SK-N-SH (cell line): ENCODE results near the gene ZC4H2. TPM values are rescaled to one million over a fixed set of nuclear protein-coding genes. Genes with fewer than 3 reads are reported as not detected.
A peak's percentile ranks its signal among the peaks of the same experiment; 100 is the strongest.

Experiments
- CTCF ChIA-PET: fragments of 300-600, 350-600 bp; formaldehyde crosslinking; extraction: SDS; loops from one replicate; lab custom pipeline; 2021; lab: Yijun Ruan, JAX
- POLR2A ChIA-PET: fragments of 350-600 bp; sonication (Branson Sonifier 250); formaldehyde crosslinking; extraction: SDS; loops from one replicate; lab custom pipeline; 2020; ENCODE audit warnings: antibody characterized with exemption, inconsistent platforms; lab: Yijun Ruan, JAX
- DNase-seq: peaks from one replicate; pipeline ENCODE4 v3.0.0; 2012
- H2AFZ ChIP-seq: fragments of 200-600 bp; sonication (generic); 2 replicates; pipeline ENCODE4 v1.8.1; 2016; ENCODE audit warnings: antibody characterized with exemption, mild to moderate bottlenecking, low read depth
- H3F3A ChIP-seq: fragments of 200-600 bp; sonication (generic); replicated peaks from 2 replicates; pipeline ENCODE3; 2016; ENCODE audit warnings: antibody characterized with exemption, mild to moderate bottlenecking; ENCODE audit not compliant: insufficient read depth
- H3K27ac ChIP-seq, 2 experiments: fragments of 200-500 bp in 1 of 2; fragments of 200-600 bp in 1 of 2; sonication (Bioruptor generic) in 1 of 2; sonication (generic), shearing (Covaris generic) in 1 of 2; 2 replicates each; pipeline versions ENCODE4 v1.5.1 to v1.6.1; 2014 to 2016; ENCODE audit warnings: low read depth in 2 of 2, inconsistent platforms in 1 of 2, low read length in 1 of 2, mild to moderate bottlenecking in 1 of 2, mixed read lengths in 1 of 2
- H3K27me3 ChIP-seq: fragments of 200-600 bp; sonication (generic), shearing (Covaris generic); 2 replicates; pipeline ENCODE4 v1.6.1; 2016; ENCODE audit warnings: mixed run types; ENCODE audit not compliant: insufficient read depth
- H3K36me3 ChIP-seq, 2 experiments: fragments of 200-500 bp in 1 of 2; fragments of 200-600 bp in 1 of 2; sonication (Bioruptor generic) in 1 of 2; sonication (generic) in 1 of 2; replicated peaks in 1 of 2; 2 replicates each; pipeline versions ENCODE3 to v1.5.1; 2014 to 2016; ENCODE audit warnings: low read length in 1 of 2, mild to moderate bottlenecking in 1 of 2; ENCODE audit not compliant: insufficient read depth in 2 of 2, control insufficient read depth in 1 of 2
- H3K4me1 ChIP-seq, 2 experiments: fragments of 200-500 bp in 1 of 2; fragments of 200-600 bp in 1 of 2; sonication (Bioruptor generic) in 1 of 2; sonication (generic), shearing (Covaris generic) in 1 of 2; 2 replicates each; pipeline versions ENCODE4 v1.5.1 to v1.6.1; 2014 to 2016; ENCODE audit warnings: low read depth in 1 of 2, low read length in 1 of 2, mixed run types in 1 of 2; ENCODE audit not compliant: insufficient read depth in 2 of 2, control insufficient read depth in 1 of 2
- H3K4me2 ChIP-seq: fragments of 200-600 bp; sonication (generic), shearing (Covaris generic); 2 replicates; pipeline ENCODE4 v1.6.1; 2017; ENCODE audit warnings: mixed run types
- H3K4me3 ChIP-seq, 2 experiments: fragments of 200-500 bp in 1 of 2; fragments of 200-600 bp in 1 of 2; sonication (Bioruptor generic) in 1 of 2; sonication (generic), shearing (Covaris generic) in 1 of 2; 2 replicates each; pipeline versions ENCODE4 v1.5.1 to v1.8.1; 2014 to 2016; ENCODE audit warnings: low read depth in 2 of 2, inconsistent platforms in 1 of 2, low read length in 1 of 2, mild to moderate bottlenecking in 1 of 2, mixed read lengths in 1 of 2, moderate library complexity in 1 of 2
- H3K79me2 ChIP-seq: fragments of 200-600 bp; sonication (generic); 2 replicates; pipeline ENCODE4 v1.8.1; 2017; ENCODE audit warnings: mild to moderate bottlenecking; ENCODE audit not compliant: insufficient read depth
- H3K9ac ChIP-seq: fragments of 200-600 bp; sonication (generic); 2 replicates; pipeline ENCODE4 v1.6.1; 2017; ENCODE audit warnings: mixed run types
- H3K9me2 ChIP-seq: fragments of 200-600 bp; sonication (generic); 2 replicates; pipeline ENCODE4 v1.6.1; 2017; ENCODE audit warnings: mixed run types
- H3K9me3 ChIP-seq: fragments of 200-600 bp; sonication (generic); 2 replicates; pipeline ENCODE4 v1.6.1; 2017; ENCODE audit warnings: mixed run types, mild to moderate bottlenecking, moderate library complexity
- H4K20me1 ChIP-seq: fragments of 200-600 bp; sonication (generic); 2 replicates; pipeline ENCODE4 v1.6.1; 2017; ENCODE audit warnings: mild to moderate bottlenecking, mixed run types; ENCODE audit not compliant: insufficient read depth
- ELF1 ChIP-seq: IDR thresholded peaks from 2 replicates; pipeline ENCODE4 v1.4.0; 2012
- EP300 ChIP-seq, 2 experiments: IDR thresholded peaks; 2 replicates each; pipeline versions ENCODE4 v1.4.0 to v1.6.1; 2012; ENCODE audit warnings: borderline replicate concordance in 1 of 2, low read depth in 1 of 2, low read length in 1 of 2
- EZH2phosphoT487 ChIP-seq: fragments of 200-600 bp; sonication (generic); IDR thresholded peaks from 2 replicates; pipeline ENCODE4 v1.6.1; 2017; ENCODE audit warnings: low read depth, mixed run types, mild to moderate bottlenecking, antibody characterized with exemption, moderate library complexity, borderline replicate concordance
- FOSL2 ChIP-seq: IDR thresholded peaks from 2 replicates; pipeline ENCODE4 v1.4.0; 2012; ENCODE audit warnings: low read depth, mild to moderate bottlenecking, moderate library complexity, borderline replicate concordance
- FOXM1 ChIP-seq: IDR thresholded peaks from 2 replicates; pipeline ENCODE4 v1.4.0; 2012; ENCODE audit warnings: low read depth, mild to moderate bottlenecking
- GATA2 ChIP-seq: sonication (generic); formaldehyde crosslinking; IDR thresholded peaks from 2 replicates; pipeline ENCODE4 v1.5.0; 2020; ENCODE audit warnings: mild to moderate bottlenecking, missing genetic modification reagents
- MEF2A ChIP-seq: IDR thresholded peaks from 2 replicates; pipeline ENCODE4 v1.4.0; 2012; ENCODE audit warnings: low read depth, borderline replicate concordance
- MXI1 ChIP-seq: IDR thresholded peaks from 2 replicates; pipeline ENCODE4 v1.6.1; 2012; ENCODE audit warnings: mild to moderate bottlenecking, low read depth, low read length, improper control_type of control experiment
- NFIC ChIP-seq: IDR thresholded peaks from 2 replicates; pipeline ENCODE4 v1.4.0; 2012; ENCODE audit warnings: borderline replicate concordance
- RAD21 ChIP-seq: IDR thresholded peaks from 2 replicates; pipeline ENCODE4 v1.6.1; 2012; ENCODE audit warnings: mild to moderate bottlenecking, low read length
- RCOR1 ChIP-seq: fragments of 150-350 bp; IDR thresholded peaks from 2 replicates; pipeline ENCODE4 v1.6.1; 2017; ENCODE audit warnings: antibody characterized with exemption, low read length
- REST ChIP-seq: IDR thresholded peaks from 2 replicates; pipeline ENCODE4 v1.6.1; 2012; ENCODE audit warnings: mild to moderate bottlenecking, low read depth, low read length, moderate library complexity
- TCF12 ChIP-seq: IDR thresholded peaks from 2 replicates; pipeline ENCODE4 v1.4.0; 2012
- USF2 ChIP-seq: fragments of 150-350 bp; IDR thresholded peaks from 2 replicates; pipeline ENCODE4 v1.6.1; 2017; ENCODE audit warnings: antibody characterized with exemption, low read length, low read depth, borderline replicate concordance
- ZBTB33 ChIP-seq: IDR thresholded peaks from 2 replicates; pipeline ENCODE4 v1.4.0; 2012; ENCODE audit warnings: low read depth, borderline replicate concordance
- WGBS: methylation state at CpG from one replicate; pipeline ENCODE4 v1.1.6; 2017; ENCODE audit warnings: low lambda C conversion rate; 5-methylcytosine and 5-hydroxymethylcytosine counted together
- polyA plus RNA-seq, 3 experiments: library from polyadenylated mRNA; depleted of rRNA; stranded (reverse); fragments of >200 nt; gene quantifications; 2 replicates each; pipeline ENCODE4 v1.2.3, GENCODE V29; 2012

The ZC4H2 gene
- polyA plus RNA-seq, 1 of the 3 experiments (the other 2 are of a cell fraction), result 17.2 TPM

GRCh38 chrX:64977830-64978229 lies 1.6 kb upstream of the ZC4H2 start:
- ChIA-PET POLR2A (no interaction called here), CTCF (no interaction called here)
- 11% methylated on average over 3 of the region's 3 CpGs for WGBS
- Histone ChIP-seq H3K4me1 (peaks cover 0 to 3% of the 10 kb centered on the region in 2 experiments; a peak in 1 of 4 replicates), H3K9me2 (no peaks in the 10 kb centered on the region), H3K4me2 (no peak overlapping the region), H3K79me2 (peaks cover 8% of the 10 kb centered on the region; the same call in 1 of the 2 replicates), H3K27ac (no peak overlapping the region), H3K27me3 (no peaks in the 10 kb centered on the region), H3K9me3 (no peaks in the 10 kb centered on the region), H2AFZ (no peak overlapping the region), H3F3A (no peaks in the 10 kb centered on the region), H3K4me3 (no peak overlapping the region), H3K36me3 (no peaks in the 10 kb centered on the region), H4K20me1 (no peaks in the 10 kb centered on the region), H3K9ac (no peak overlapping the region)
- peak; percentile 54 for TF ChIP-seq FOSL2
- TF ChIP-seq MEF2A, result no peak
- DNase-seq, result no peak

- no peaks in the 10 kb centered on the region for H4K20me1 ChIP-seq
- peak overlapping the region in 1 of 2 experiments; percentile 58; a peak in 2 of 4 replicates for H3K4me3 ChIP-seq
- H2AFZ ChIP-seq, result 0 out of 2 replicates have a peak overlapping the region, but pooled peaks have one; percentile 73
- TF ChIP-seq RAD21 (no peak), ELF1 (no peak), TCF12 (no peak), ZBTB33 (no peak), MXI1 (no peak), EZH2phosphoT487 (no peak), REST (no peak), USF2 (no peak), EP300 (IDR thresholded peaks at IDR 0.05; ENCODE audit: borderline replicate concordance in 1 of 2, low read depth in 1 of 2, low read length in 1 of 2) (no peak), RCOR1 (no peak), FOXM1 (no peak), NFIC (no peak), GATA2 (CRISPR knock-in tag) (no peak), FOSL2 (no peak)
- POLR2A ChIA-PET, result no interaction called here
- H3K9me2 ChIP-seq, result no peaks in the 10 kb centered on the region
- H3K79me2 ChIP-seq, result peaks cover 11% of the 10 kb centered on the region
- CTCF ChIA-PET, result no interaction called here
- H3K4me2 ChIP-seq, result no peak overlapping the region
- H3K9ac ChIP-seq, result no peak overlapping the region
- no peaks in the 10 kb centered on the region for H3K9me3 ChIP-seq
- H3K36me3 ChIP-seq, result no peaks in the 10 kb centered on the region
- H3K27me3 ChIP-seq, result no peaks in the 10 kb centered on the region
- no peak overlapping the region for H3K27ac ChIP-seq
- H3K4me1 ChIP-seq, result peaks cover 0 to 3% of the 10 kb centered on the region in 2 experiments; a peak in 1 of 4 replicates
- DNase-seq, result no peak
- WGBS, result 37% methylated on average over 2 of the region's 2 CpGs
- no peaks in the 10 kb centered on the region for H3F3A ChIP-seq
Measured at GRCh38 chrX:64977051-64977450, 801 bp upstream of the ZC4H2 start.
